ENCODE data around the gene ZNF827.

Gene ZNF827

GRCh38 chr4:145791988-145792387, 146.6 kb downstream of the ZNF827 start:
- no peak overlapping the region for H3K4me3 ChIP-seq (ENCODE audit: low read length)
- H3K9me3 ChIP-seq (ENCODE audit: control insufficient read depth, low read length), result no peaks in the 10 kb centered on the region
- H3K4me1 ChIP-seq (ENCODE audit: control insufficient read depth, insufficient read depth, low read length), result no peaks in the 10 kb centered on the region
- H3K27me3 ChIP-seq (ENCODE audit: control insufficient read depth, insufficient read depth, low read length), result no peaks in the 10 kb centered on the region
- no peak overlapping the region for H3K9ac ChIP-seq (ENCODE audit: low read length)
- no peaks in the 10 kb centered on the region for H3K36me3 ChIP-seq (ENCODE audit: control insufficient read depth, insufficient read depth, low read length)

- H3K36me3 ChIP-seq (ENCODE audit: control insufficient read depth, insufficient read depth, low read length), result no peaks in the 10 kb centered on the region
- no peak overlapping the region for H3K4me3 ChIP-seq (ENCODE audit: low read length)
- H3K9me3 ChIP-seq (ENCODE audit: control insufficient read depth, low read length), result no peaks in the 10 kb centered on the region
- no peaks in the 10 kb centered on the region for H3K27me3 ChIP-seq (ENCODE audit: control insufficient read depth, insufficient read depth, low read length)
- no peak overlapping the region for H3K9ac ChIP-seq (ENCODE audit: low read length)
- H3K4me1 ChIP-seq (ENCODE audit: control insufficient read depth, insufficient read depth, low read length), result no peaks in the 10 kb centered on the region
These were observed 149.9 kb downstream of the ZNF827 start for GRCh38 chr4:145788755-145789154.

GRCh38 chr4:145786830-145787229, 151.8 kb downstream of the ZNF827 start:
- no peaks in the 10 kb centered on the region for H3K27me3 ChIP-seq (ENCODE audit: control insufficient read depth, insufficient read depth, low read length)
- H3K9ac ChIP-seq (ENCODE audit: low read length), result no peak overlapping the region
- no peak overlapping the region for H3K4me3 ChIP-seq (ENCODE audit: low read length)
- H3K4me1 ChIP-seq (ENCODE audit: control insufficient read depth, insufficient read depth, low read length), result no peaks in the 10 kb centered on the region
- H3K36me3 ChIP-seq (ENCODE audit: control insufficient read depth, insufficient read depth, low read length), result no peaks in the 10 kb centered on the region
- H3K9me3 ChIP-seq (ENCODE audit: control insufficient read depth, low read length), result no peaks in the 10 kb centered on the region

GRCh38 chr4:145786261-145786660, 152.4 kb downstream of the ZNF827 start:
- Histone ChIP-seq H3K9ac (ENCODE audit: low read length) (no peak overlapping the region), H3K27me3 (ENCODE audit: control insufficient read depth, insufficient read depth, low read length) (no peaks in the 10 kb centered on the region), H3K4me1 (ENCODE audit: control insufficient read depth, insufficient read depth, low read length) (no peaks in the 10 kb centered on the region), H3K9me3 (ENCODE audit: control insufficient read depth, low read length) (no peaks in the 10 kb centered on the region), H3K36me3 (ENCODE audit: control insufficient read depth, insufficient read depth, low read length) (no peaks in the 10 kb centered on the region), H3K4me3 (ENCODE audit: low read length) (no peak overlapping the region)

- H3K4me3 ChIP-seq (ENCODE audit: low read length), result no peak overlapping the region
- H3K9ac ChIP-seq (ENCODE audit: low read length), result no peak overlapping the region
These were observed 153.1 kb downstream of the ZNF827 start for GRCh38 chr4:145785391-145786008.

GRCh38 chr4:145784036-145784435, 154.6 kb downstream of the ZNF827 start:
- no peak overlapping the region for H3K4me3 ChIP-seq (ENCODE audit: low read length)
- H3K4me1 ChIP-seq (ENCODE audit: control insufficient read depth, insufficient read depth, low read length), result no peaks in the 10 kb centered on the region
- no peaks in the 10 kb centered on the region for H3K36me3 ChIP-seq (ENCODE audit: control insufficient read depth, insufficient read depth, low read length)
- no peaks in the 10 kb centered on the region for H3K27me3 ChIP-seq (ENCODE audit: control insufficient read depth, insufficient read depth, low read length)
- H3K9ac ChIP-seq (ENCODE audit: low read length), result no peak overlapping the region
- no peaks in the 10 kb centered on the region for H3K9me3 ChIP-seq (ENCODE audit: control insufficient read depth, low read length)

More at GRCh38 chr4:145785391-145786008, 153.1 kb downstream of the ZNF827 start:
- H3K27me3 ChIP-seq (ENCODE audit: control insufficient read depth, insufficient read depth, low read length), result no peaks in the 10 kb centered on the region
- H3K36me3 ChIP-seq (ENCODE audit: control insufficient read depth, insufficient read depth, low read length), result no peaks in the 10 kb centered on the region
- H3K9me3 ChIP-seq (ENCODE audit: control insufficient read depth, low read length), result no peaks in the 10 kb centered on the region
- H3K4me1 ChIP-seq (ENCODE audit: control insufficient read depth, insufficient read depth, low read length), result no peaks in the 10 kb centered on the region

- H3K4me3 ChIP-seq (ENCODE audit: low read length), result no peak overlapping the region
- H3K36me3 ChIP-seq (ENCODE audit: control insufficient read depth, insufficient read depth, low read length), result no peaks in the 10 kb centered on the region
- H3K9me3 ChIP-seq (ENCODE audit: control insufficient read depth, low read length), result no peaks in the 10 kb centered on the region
- H3K27me3 ChIP-seq (ENCODE audit: control insufficient read depth, insufficient read depth, low read length), result no peaks in the 10 kb centered on the region
- H3K4me1 ChIP-seq (ENCODE audit: control insufficient read depth, insufficient read depth, low read length), result no peaks in the 10 kb centered on the region
- no peak overlapping the region for H3K9ac ChIP-seq (ENCODE audit: low read length)
These were observed 155.9 kb downstream of the ZNF827 start for GRCh38 chr4:145782756-145783155.

- H3K4me3 ChIP-seq (ENCODE audit: low read length), result no peak overlapping the region
- no peaks in the 10 kb centered on the region for H3K4me1 ChIP-seq (ENCODE audit: control insufficient read depth, insufficient read depth, low read length)
- no peaks in the 10 kb centered on the region for H3K36me3 ChIP-seq (ENCODE audit: control insufficient read depth, insufficient read depth, low read length)
- no peaks in the 10 kb centered on the region for H3K27me3 ChIP-seq (ENCODE audit: control insufficient read depth, insufficient read depth, low read length)
- H3K9ac ChIP-seq (ENCODE audit: low read length), result no peak overlapping the region
- no peaks in the 10 kb centered on the region for H3K9me3 ChIP-seq (ENCODE audit: control insufficient read depth, low read length)
These were observed 157.3 kb downstream of the ZNF827 start for GRCh38 chr4:145781351-145781750.

- Histone ChIP-seq H3K27me3 (ENCODE audit: control insufficient read depth, insufficient read depth, low read length) (no peaks in the 10 kb centered on the region), H3K9me3 (ENCODE audit: control insufficient read depth, low read length) (no peaks in the 10 kb centered on the region), H3K4me3 (ENCODE audit: low read length) (no peak overlapping the region), H3K9ac (ENCODE audit: low read length) (no peak overlapping the region), H3K4me1 (ENCODE audit: control insufficient read depth, insufficient read depth, low read length) (no peaks in the 10 kb centered on the region), H3K36me3 (ENCODE audit: control insufficient read depth, insufficient read depth, low read length) (no peaks in the 10 kb centered on the region)
These were observed 159.3 kb downstream of the ZNF827 start for GRCh38 chr4:145779319-145779801.

GRCh38 chr4:145776208-145776607, 162.4 kb downstream of the ZNF827 start:
- Histone ChIP-seq H3K9me3 (ENCODE audit: control insufficient read depth, low read length) (no peaks in the 10 kb centered on the region), H3K4me1 (ENCODE audit: control insufficient read depth, insufficient read depth, low read length) (no peaks in the 10 kb centered on the region), H3K4me3 (ENCODE audit: low read length) (no peak overlapping the region), H3K36me3 (ENCODE audit: control insufficient read depth, insufficient read depth, low read length) (no peaks in the 10 kb centered on the region), H3K9ac (ENCODE audit: low read length) (no peak overlapping the region), H3K27me3 (ENCODE audit: control insufficient read depth, insufficient read depth, low read length) (no peaks in the 10 kb centered on the region)

GRCh38 chr4:145775406-145775805, 163.2 kb downstream of the ZNF827 start:
- H3K9me3 ChIP-seq (ENCODE audit: control insufficient read depth, low read length), result no peaks in the 10 kb centered on the region
- H3K4me3 ChIP-seq (ENCODE audit: low read length), result no peak overlapping the region
- no peaks in the 10 kb centered on the region for H3K36me3 ChIP-seq (ENCODE audit: control insufficient read depth, insufficient read depth, low read length)
- H3K27me3 ChIP-seq (ENCODE audit: control insufficient read depth, insufficient read depth, low read length), result no peaks in the 10 kb centered on the region
- H3K9ac ChIP-seq (ENCODE audit: low read length), result no peak overlapping the region
- no peaks in the 10 kb centered on the region for H3K4me1 ChIP-seq (ENCODE audit: control insufficient read depth, insufficient read depth, low read length)

GRCh38 chr4:145774473-145774872, 164.2 kb downstream of the ZNF827 start:
- Histone ChIP-seq H3K27me3 (ENCODE audit: control insufficient read depth, insufficient read depth, low read length) (no peaks in the 10 kb centered on the region), H3K9ac (ENCODE audit: low read length) (no peak overlapping the region), H3K36me3 (ENCODE audit: control insufficient read depth, insufficient read depth, low read length) (no peaks in the 10 kb centered on the region), H3K4me1 (ENCODE audit: control insufficient read depth, insufficient read depth, low read length) (no peaks in the 10 kb centered on the region), H3K4me3 (ENCODE audit: low read length) (no peak overlapping the region), H3K9me3 (ENCODE audit: control insufficient read depth, low read length) (no peaks in the 10 kb centered on the region)

Data from mucosa of stomach (tissue), 1 donor.